ENCODE results near the gene TRPM8. TPM values are rescaled to one million over a fixed set of nuclear protein-coding genes. Genes with fewer than 3 reads are reported as not detected.
"Not testable (repeated sequence)": the region's sequence is repeated elsewhere in the genome, so short reads cannot be mapped to it uniquely, and the experiment has no call there.

TRPM8 gene
- total RNA-seq, 4 donors from 2014 or later = not detected

DNA sequence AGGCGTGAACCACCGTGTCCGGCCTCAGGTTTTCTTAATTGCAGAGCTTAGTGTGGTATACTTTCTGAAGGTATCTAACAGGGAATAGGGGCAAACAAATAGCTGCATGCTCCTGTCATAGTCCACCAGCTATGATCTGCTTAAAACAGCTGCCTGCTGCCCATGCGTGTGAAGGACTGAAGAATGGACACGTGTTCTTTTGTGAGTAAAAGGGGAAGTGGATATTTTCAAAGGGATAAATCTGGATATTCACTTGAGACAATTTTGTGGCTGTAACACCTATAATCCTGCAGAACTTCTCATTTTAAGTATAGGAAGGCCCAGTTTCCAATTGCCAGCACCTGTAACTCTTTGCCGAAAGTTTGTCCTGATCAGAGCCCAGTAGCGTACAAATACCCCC lies 44.7 kb downstream of the TRPM8 start:
- Histone ChIP-seq H3K36me3 (no peaks in the 10 kb centered on the region), H3K27ac (no peak overlapping the region), H3K4me1 (no peaks in the 10 kb centered on the region), H3K9me3 (no peaks in the 10 kb centered on the region), H3K27me3 (peaks cover 14% of the 10 kb centered on the region), H3K4me3 (no peak overlapping the region)
- TF ChIP-seq POLR2AphosphoS5 (IDR thresholded peaks at IDR 0.05) (no peak), POLR2A (IDR thresholded peaks at IDR 0.05) (no peak)
- ATAC-seq = no peak
- 86 to 94% methylated on average over 6 to 7 of the region's 7 CpGs for WGBS, 2 donors (ENCODE audit: low coverage in 1 of 2)

DNA sequence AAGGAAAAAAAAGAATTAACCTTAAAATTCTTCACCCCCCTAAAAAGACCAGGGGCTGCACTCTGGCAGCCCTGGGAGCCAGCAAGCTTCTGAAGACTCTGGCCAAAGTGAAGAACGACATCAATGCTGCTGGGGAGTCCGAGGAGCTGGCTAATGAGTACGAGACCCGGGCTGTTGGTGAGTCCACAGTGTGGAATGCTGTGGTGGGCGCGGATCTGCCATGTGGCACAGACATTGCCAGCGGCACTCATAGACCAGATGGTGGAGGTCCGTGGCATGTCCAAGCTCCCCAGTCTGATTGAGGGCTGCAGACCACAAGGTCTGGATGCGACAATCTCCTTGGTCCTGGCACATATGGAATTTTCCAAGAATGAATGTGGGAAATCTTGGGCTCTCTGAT lies 47.4 kb downstream of the TRPM8 start:
- no peak for ATAC-seq
- H3K27me3 ChIP-seq = peaks cover 11% of the 10 kb centered on the region
- H3K27ac ChIP-seq = no peak overlapping the region
- no peak overlapping the region for H3K4me3 ChIP-seq
- WGBS, 2 donors (ENCODE audit: low coverage in 1 of 2) = 86 to 93% methylated on average over 2 to 9 of the region's 9 CpGs
- TF ChIP-seq POLR2A (IDR thresholded peaks at IDR 0.05) (no peak), EP300 (IDR thresholded peaks at IDR 0.05) (no peak), POLR2AphosphoS5 (IDR thresholded peaks at IDR 0.05) (no peak)
- TF ChIP-seq, protein P1, sequence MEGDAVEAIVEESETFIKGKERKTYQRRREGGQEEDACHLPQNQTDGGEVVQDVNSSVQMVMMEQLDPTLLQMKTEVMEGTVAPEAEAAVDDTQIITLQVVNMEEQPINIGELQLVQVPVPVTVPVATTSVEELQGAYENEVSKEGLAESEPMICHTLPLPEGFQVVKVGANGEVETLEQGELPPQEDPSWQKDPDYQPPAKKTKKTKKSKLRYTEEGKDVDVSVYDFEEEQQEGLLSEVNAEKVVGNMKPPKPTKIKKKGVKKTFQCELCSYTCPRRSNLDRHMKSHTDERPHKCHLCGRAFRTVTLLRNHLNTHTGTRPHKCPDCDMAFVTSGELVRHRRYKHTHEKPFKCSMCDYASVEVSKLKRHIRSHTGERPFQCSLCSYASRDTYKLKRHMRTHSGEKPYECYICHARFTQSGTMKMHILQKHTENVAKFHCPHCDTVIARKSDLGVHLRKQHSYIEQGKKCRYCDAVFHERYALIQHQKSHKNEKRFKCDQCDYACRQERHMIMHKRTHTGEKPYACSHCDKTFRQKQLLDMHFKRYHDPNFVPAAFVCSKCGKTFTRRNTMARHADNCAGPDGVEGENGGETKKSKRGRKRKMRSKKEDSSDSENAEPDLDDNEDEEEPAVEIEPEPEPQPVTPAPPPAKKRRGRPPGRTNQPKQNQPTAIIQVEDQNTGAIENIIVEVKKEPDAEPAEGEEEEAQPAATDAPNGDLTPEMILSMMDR (IDR thresholded peaks at IDR 0.05) = no peak
- no peaks in the 10 kb centered on the region for H3K36me3 ChIP-seq
- no peaks in the 10 kb centered on the region for H3K4me1 ChIP-seq
- no peaks in the 10 kb centered on the region for H3K9me3 ChIP-seq

DNA sequence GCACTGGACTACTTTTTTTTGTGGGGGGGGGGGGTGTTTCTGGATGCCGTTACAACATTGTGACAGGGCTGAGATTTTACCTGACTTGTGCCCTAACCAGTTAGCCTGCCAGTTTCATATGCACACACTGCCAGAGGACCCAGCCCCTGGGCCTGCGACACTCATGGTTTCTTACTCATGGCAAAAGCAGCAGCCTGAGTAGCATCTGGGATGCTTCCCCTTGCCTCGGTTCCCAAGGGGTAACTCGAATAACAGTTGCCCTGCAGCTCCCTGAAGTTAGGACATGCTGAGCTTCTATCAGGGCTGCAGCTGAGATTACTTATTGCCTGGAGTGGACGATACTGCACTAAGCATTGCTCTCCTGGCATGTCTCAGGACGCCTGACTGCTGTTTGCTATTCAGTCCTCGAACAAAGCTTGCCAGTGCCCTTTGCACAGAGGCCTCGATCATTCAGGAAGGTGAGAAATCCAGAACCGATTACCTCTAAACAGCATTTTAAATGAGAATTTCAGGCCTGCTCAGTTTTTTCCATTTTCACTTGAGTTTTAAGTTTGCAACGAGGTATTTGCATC lies 47.9 kb downstream of the TRPM8 start:
- TF ChIP-seq POLR2AphosphoS5 (IDR thresholded peaks at IDR 0.05) = no peak
- TF ChIP-seq, protein P1 (IDR thresholded peaks at IDR 0.05) = no peak
- TF ChIP-seq EP300 (IDR thresholded peaks at IDR 0.05) = no peak
- TF ChIP-seq POLR2A (IDR thresholded peaks at IDR 0.05) = no peak
- WGBS, 2 donors (ENCODE audit: low coverage in 1 of 2) = 72 to 100% methylated on average over 3 to 6 of the region's 10 CpGs
- ATAC-seq = no peak
- Histone ChIP-seq H3K4me1 (no peaks in the 10 kb centered on the region), H3K27me3 (peaks cover 14% of the 10 kb centered on the region), H3K4me3 (no peak overlapping the region), H3K9me3 (no peaks in the 10 kb centered on the region), H3K36me3 (no peaks in the 10 kb centered on the region), H3K27ac (no peak overlapping the region)

DNA sequence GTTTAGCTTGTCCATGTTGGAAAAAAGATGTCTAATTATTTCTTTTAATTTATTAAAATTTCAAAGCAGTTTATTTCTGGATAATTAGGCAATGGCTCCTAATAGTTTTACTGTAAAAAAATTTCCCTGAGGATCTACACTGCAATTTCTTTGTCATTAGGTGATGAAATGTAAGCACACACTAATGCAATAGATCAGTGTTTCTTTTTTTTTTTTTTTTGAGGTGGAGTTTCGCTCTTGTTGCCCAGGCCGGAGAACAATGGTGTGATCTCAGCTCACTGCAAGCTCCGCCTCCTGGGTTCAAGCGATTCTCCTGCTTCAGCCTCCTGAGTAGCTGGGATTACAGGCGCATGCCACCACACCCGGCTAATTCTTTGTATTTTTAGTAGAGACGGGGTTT lies 48.5 kb downstream of the TRPM8 start:
- H3K27me3 ChIP-seq = peaks cover 19% of the 10 kb centered on the region
- H3K27ac ChIP-seq, H3K36me3 ChIP-seq, H3K9me3 ChIP-seq, ATAC-seq, H3K4me1 ChIP-seq, H3K4me3 ChIP-seq: not testable (repeated sequence)
- 43 to 92% methylated on average over 1 to 5 of the region's 7 CpGs for WGBS, 2 donors (ENCODE audit: low coverage in 1 of 2)

DNA sequence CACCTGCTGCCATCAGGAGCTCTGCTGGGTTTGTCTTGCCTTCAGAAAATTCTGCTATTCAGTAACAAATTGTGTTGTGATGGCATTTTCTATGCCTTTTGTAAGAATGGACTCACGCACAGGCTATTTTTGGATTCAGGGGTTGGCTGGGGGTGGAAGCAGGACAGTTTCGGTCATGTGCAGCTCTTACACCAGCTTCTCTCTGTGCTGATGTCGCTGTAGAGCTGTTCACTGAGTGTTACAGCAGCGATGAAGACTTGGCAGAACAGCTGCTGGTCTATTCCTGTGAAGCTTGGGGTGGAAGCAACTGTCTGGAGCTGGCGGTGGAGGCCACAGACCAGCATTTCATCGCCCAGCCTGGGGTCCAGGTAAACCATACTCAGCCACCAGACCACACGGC lies 49.2 kb downstream of the TRPM8 start:
- Histone ChIP-seq H3K9me3 (no peaks in the 10 kb centered on the region), H3K27ac (no peak overlapping the region), H3K36me3 (no peaks in the 10 kb centered on the region), H3K27me3 (peaks cover 13% of the 10 kb centered on the region), H3K4me1 (no peaks in the 10 kb centered on the region), H3K4me3 (no peak overlapping the region)
- TF ChIP-seq POLR2AphosphoS5 (IDR thresholded peaks at IDR 0.05) = no peak
- TF ChIP-seq, protein P1 (IDR thresholded peaks at IDR 0.05) = no peak
- no peak for TF ChIP-seq EP300 (IDR thresholded peaks at IDR 0.05)
- WGBS, 2 donors (ENCODE audit: low coverage in 1 of 2) = 50% methylated on average over 1 of the region's 7 CpGs; no CpG with 5 or more reads in 1 of the 2 donors
- ATAC-seq = no peak

DNA sequence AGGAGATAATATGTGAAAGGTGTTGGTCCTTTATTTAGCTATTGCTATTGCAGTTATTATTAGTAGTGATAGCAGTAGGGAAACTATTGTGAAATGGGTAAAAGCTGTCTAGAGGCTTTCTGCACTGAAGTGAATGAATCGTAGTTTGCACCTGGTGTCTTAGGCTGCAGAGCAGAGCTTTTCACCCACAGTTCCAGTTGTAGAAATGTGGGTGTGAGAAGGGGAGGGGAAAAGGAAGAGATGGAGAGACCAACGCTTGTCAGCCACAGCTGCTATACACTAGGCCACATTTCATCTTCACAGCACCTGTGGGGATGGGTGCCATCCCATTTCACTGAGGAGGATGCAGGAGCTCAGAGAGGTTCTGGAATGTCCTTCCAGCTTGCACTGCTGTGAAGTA lies 50.0 kb downstream of the TRPM8 start:
- TF ChIP-seq POLR2AphosphoS5 (IDR thresholded peaks at IDR 0.05) = no peak
- TF ChIP-seq, protein P1 (IDR thresholded peaks at IDR 0.05) = no peak
- TF ChIP-seq POLR2A (IDR thresholded peaks at IDR 0.05) = no peak
- TF ChIP-seq EP300 (IDR thresholded peaks at IDR 0.05) = no peak
- Histone ChIP-seq H3K4me3 (no peak overlapping the region), H3K27ac (no peak overlapping the region), H3K9me3 (no peaks in the 10 kb centered on the region), H3K27me3 (peaks cover 8% of the 10 kb centered on the region), H3K36me3 (no peaks in the 10 kb centered on the region), H3K4me1 (no peaks in the 10 kb centered on the region)
- ATAC-seq = no peak
- 79 to 80% methylated on average over 1 to 2 of the region's 2 CpGs for WGBS, 2 donors (ENCODE audit: low coverage in 1 of 2)
